GM23248 (cell line): ENCODE measurements around the gene KEAP1. TPM values are rescaled to one million over a fixed set of nuclear protein-coding genes. Genes with fewer than 3 reads are reported as not detected.
A peak's percentile ranks its signal among the peaks of the same experiment; 100 is the strongest.
"Not testable (repeated sequence)": the region's sequence is repeated elsewhere in the genome, so short reads cannot be mapped to it uniquely, and the experiment has no call there.

Experiments used
- DNase-seq: peaks from one replicate; pipeline ENCODE4 v3.0.0-alpha.2; 2015
- H2AFZ ChIP-seq: fragments of 200-600 bp; sonication (generic); 2 replicates; pipeline ENCODE4 v1.6.1; 2016; ENCODE audit warnings: antibody characterized with exemption
- H3F3A ChIP-seq: fragments of 200-600 bp; sonication (generic); 2 replicates; pipeline ENCODE4 v1.6.1; 2016; ENCODE audit warnings: mild to moderate bottlenecking, antibody characterized with exemption, mixed run types; ENCODE audit not compliant: insufficient read depth
- H3K27ac ChIP-seq: fragments of 200-600 bp; sonication (generic); 2 replicates; pipeline ENCODE4 v1.5.1; 2016; ENCODE audit warnings: mild to moderate bottlenecking
- H3K27me3 ChIP-seq: fragments of 200-600 bp; sonication (generic); replicated peaks from 2 replicates; pipeline ENCODE4 v1.6.1; 2016; ENCODE audit warnings: mild to moderate bottlenecking; ENCODE audit not compliant: insufficient read depth
- H3K36me3 ChIP-seq: fragments of 200-600 bp; sonication (generic); 2 replicates; pipeline ENCODE4 v1.6.1; 2016; ENCODE audit warnings: low read depth, mild to moderate bottlenecking
- H3K4me1 ChIP-seq: fragments of 200-600 bp; sonication (generic); 2 replicates; pipeline ENCODE4 v1.6.1; 2016; ENCODE audit warnings: mild to moderate bottlenecking; ENCODE audit not compliant: insufficient read depth
- H3K4me2 ChIP-seq: fragments of 200-600 bp; sonication (generic); one replicate; pipeline ENCODE4 v1.6.1; 2016; ENCODE audit warnings: mild to moderate bottlenecking; ENCODE audit not compliant: unreplicated experiment
- H3K4me3 ChIP-seq: fragments of 200-600 bp; sonication (generic); 2 replicates; pipeline ENCODE4 v1.5.1; 2016; ENCODE audit warnings: mild to moderate bottlenecking
- H3K79me2 ChIP-seq: fragments of 200-600 bp; sonication (generic); 2 replicates; pipeline ENCODE4 v1.6.1; 2016; ENCODE audit warnings: mild to moderate bottlenecking; ENCODE audit not compliant: insufficient read depth
- H3K9ac ChIP-seq: fragments of 200-600 bp; sonication (generic); 2 replicates; pipeline ENCODE4 v1.6.1; 2016; ENCODE audit warnings: mild to moderate bottlenecking
- H3K9me2 ChIP-seq: fragments of 200-600 bp; sonication (generic); 2 replicates; pipeline ENCODE4 v1.6.1; 2016; ENCODE audit warnings: mixed run types, mild to moderate bottlenecking, moderate library complexity; ENCODE audit not compliant: insufficient read depth
- H3K9me3 ChIP-seq: fragments of 200-600 bp; sonication (generic); one replicate; pipeline ENCODE4 v1.6.1; 2017; ENCODE audit warnings: low read depth
- H4K20me1 ChIP-seq: fragments of 200-600 bp; sonication (generic); 2 replicates; pipeline ENCODE4 v1.6.0; 2016; ENCODE audit not compliant: insufficient read depth
- EZH2 ChIP-seq: fragments of 200-600 bp; sonication (generic); IDR thresholded peaks from 2 replicates; pipeline ENCODE4 v1.6.1; 2018; ENCODE audit warnings: antibody characterized with exemption, mild to moderate bottlenecking; ENCODE audit not compliant: insufficient read depth, poor library complexity, severe bottlenecking
- EZH2phosphoT487 ChIP-seq: fragments of 200-600 bp; sonication (generic); IDR thresholded peaks from 2 replicates; pipeline ENCODE4 v1.6.1; 2018; ENCODE audit warnings: antibody characterized with exemption, moderate library complexity, mild to moderate bottlenecking, low read depth; ENCODE audit not compliant: insufficient read depth
- WGBS, 2 experiments: methylation state at CpG; one replicate each; pipeline ENCODE4 v1.1.6; 2015 to 2017; ENCODE audit warnings: low lambda C conversion rate in 2 of 2, low coverage in 1 of 2; ENCODE audit errors: missing lambda C conversion rate in 2 of 2; 5-methylcytosine and 5-hydroxymethylcytosine counted together
- in situ Hi-C: fragments of 300-500 bp; cut with MboI; formaldehyde crosslinking; loops from 2 replicates; pipeline ENCODE4 v1.15.0; 2020
- polyA plus RNA-seq: library from polyadenylated mRNA; unstranded; fragments of >200 nt; fragmentation: Nextera tagmentation; extraction: Ambion mirVana; gene quantifications from 2 replicates; pipeline ENCODE4 v1.2.1, GENCODE V29; 2016
- total RNA-seq: library from RNA; depleted of rRNA; stranded (reverse); fragments of >200 nt; shearing (Covaris generic); gene quantifications from 2 replicates; pipeline ENCODE4 v1.2.3, GENCODE V29; 2014; rRNA removed

KEAP1 gene
- 93.2 and 99.5 TPM in 2 replicates for total RNA-seq
- 74.4 and 81.5 TPM in 2 replicates for polyA plus RNA-seq

DNA sequence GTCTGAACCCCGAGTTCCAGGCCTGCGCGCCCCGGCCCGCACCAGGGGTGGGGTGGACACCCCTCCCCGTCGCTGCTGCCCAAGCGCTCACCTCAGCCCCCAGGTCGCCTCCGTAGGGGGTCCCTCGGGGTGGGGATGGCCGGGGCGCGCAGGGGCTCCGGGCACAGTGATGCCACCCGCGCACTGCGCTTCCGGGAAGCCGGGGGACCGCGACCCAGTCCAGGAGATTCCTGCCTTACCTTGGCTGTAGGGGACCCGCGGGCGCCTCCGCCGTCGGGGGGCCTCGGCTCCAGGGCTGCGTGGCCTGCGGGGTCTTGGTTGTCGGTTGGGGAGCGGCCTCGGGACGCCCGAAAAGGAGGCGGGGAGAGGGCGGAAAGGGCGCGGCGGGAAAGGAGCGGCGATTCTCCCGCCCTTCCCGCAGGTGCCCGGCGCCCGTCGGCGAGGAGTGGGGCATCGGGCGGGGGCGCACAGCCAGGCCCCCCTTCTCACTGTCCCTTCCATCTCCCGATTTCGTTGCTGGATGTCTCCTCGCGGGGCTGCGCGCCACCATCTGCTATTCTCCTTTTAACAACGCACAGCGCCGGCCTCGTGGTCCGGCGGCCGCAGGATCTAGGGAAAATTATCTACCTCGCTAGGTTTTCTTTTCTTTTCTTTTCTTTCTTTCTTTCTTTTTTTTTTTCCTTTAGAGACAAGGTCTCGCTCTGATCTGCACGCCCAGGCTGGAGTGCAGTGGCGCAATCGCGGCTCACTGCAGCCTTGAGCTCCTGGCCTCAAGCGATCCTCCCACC, at the start of gene KEAP1:
TSS of gene KEAP1 (minus strand) at position 355 of the 788 bp plus-strand sequence. CDS start 3,323 bp downstream, outside the sequence.
- 8 to 9% methylated on average over 38 to 47 of the region's 73 CpGs for WGBS, 2 experiments

DNA sequence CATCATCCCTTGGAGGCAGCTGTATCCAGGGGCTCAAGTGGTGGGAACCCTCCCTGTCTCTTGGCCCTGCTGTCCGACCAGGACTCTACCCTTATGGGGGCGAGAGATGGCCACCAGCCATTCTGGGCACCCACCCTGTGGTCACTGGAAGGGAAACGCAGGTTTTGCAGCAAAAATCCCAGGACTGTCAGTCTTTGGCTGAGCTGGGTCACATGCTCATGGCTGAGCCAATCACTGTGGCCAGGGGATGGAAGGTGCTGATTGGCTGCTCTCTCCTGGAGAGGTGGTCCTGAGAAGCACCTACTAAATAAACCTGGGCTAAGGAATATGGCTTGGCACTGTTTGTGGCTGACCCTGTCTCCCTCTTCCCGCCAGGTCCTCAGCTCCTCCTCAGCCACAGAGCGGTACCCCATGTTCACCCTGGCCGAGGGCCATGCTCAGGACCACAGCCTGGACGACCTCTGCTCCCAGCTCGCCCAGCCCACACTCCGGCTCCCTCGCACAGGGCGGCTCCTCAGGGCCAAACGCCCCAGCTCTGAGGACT, 49.4 kb upstream of the KEAP1 start:
- no peaks in the 10 kb centered on the region for H3K27me3 ChIP-seq
- H3K4me1 ChIP-seq, result no peaks in the 10 kb centered on the region
- no peak overlapping the region for H3K4me2 ChIP-seq
- H2AFZ ChIP-seq, result no peak overlapping the region
- TF ChIP-seq EZH2phosphoT487, result no peak
- no peak overlapping the region for H3K27ac ChIP-seq
- in situ Hi-C loops, result no loop called here
- H3K9ac ChIP-seq, result no peak overlapping the region
- no peaks in the 10 kb centered on the region for H3F3A ChIP-seq
- no peak overlapping the region for H3K4me3 ChIP-seq
- no peaks in the 10 kb centered on the region for H3K79me2 ChIP-seq
- no peaks in the 10 kb centered on the region for H3K9me3 ChIP-seq
- WGBS, 2 experiments, result 84 to 86% methylated on average over 12 of the region's 12 CpGs
- peaks cover 13% of the 10 kb centered on the region; the same call in 1 of the 2 replicates for H3K36me3 ChIP-seq
- H4K20me1 ChIP-seq, result no peaks in the 10 kb centered on the region
- DNase-seq, result peak; percentile 36
- H3K9me2 ChIP-seq, result no peaks in the 10 kb centered on the region

More for the DNA sequence above, at the start of gene KEAP1:
- no peaks in the 10 kb centered on the region for H3K9me3 ChIP-seq
- H3K4me2 ChIP-seq, result peak within 1 kb of the TSS; percentile 96
- in situ Hi-C loops, result no loop called here
- peak; percentile 57 for DNase-seq
- H2AFZ ChIP-seq, result peak within 1 kb of the TSS; percentile 86
- H3K9ac ChIP-seq, result peak within 1 kb of the TSS; percentile 92
- peaks cover 41% of the 10 kb centered on the region for H3K79me2 ChIP-seq
- no peaks in the 10 kb centered on the region for H3F3A ChIP-seq
- no peaks in the 10 kb centered on the region for H3K27me3 ChIP-seq
- TF ChIP-seq EZH2phosphoT487 (no peak), EZH2 (no peak)
- no peaks in the 10 kb centered on the region for H3K4me1 ChIP-seq
- no peaks in the 10 kb centered on the region for H3K9me2 ChIP-seq
- 0 out of 2 replicates have a peak, but pooled peaks cover 5% of the 10 kb centered on the region for H3K36me3 ChIP-seq
- H3K4me3 ChIP-seq, result peak within 1 kb of the TSS; percentile 76
- H4K20me1 ChIP-seq, result no peaks in the 10 kb centered on the region
- H3K27ac ChIP-seq, result peak within 1 kb of the TSS; percentile 68

DNA sequence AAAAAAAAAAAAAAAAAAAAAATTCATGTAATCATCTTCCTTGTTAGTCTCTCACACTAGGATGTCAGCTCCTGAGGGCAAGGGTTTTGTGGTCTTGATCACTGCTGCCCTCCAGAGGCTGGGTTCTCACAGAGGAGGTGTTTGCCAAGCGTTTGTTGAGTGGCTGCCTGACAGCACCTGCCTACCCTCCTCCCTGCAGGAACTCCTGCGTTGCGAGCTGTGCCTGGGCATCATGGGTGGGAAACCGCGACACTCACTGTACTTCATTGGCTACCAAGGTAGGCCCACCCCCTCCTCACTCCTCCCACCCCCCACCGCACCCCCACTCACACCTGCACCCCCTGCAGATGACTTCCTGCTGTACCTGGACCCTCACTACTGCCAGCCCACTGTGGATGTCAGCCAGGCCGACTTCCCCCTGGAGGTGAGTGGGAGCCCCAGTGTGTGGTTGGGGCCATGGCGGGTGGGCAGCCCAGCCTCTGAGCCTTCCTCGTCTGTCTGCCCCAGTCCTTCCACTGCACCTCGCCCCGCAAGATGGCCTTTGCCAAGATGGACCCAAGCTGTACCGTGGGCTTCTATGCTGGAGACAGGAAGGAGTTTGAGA, 48.6 kb upstream of the KEAP1 start:
- in situ Hi-C loops, result no loop called here

DNA sequence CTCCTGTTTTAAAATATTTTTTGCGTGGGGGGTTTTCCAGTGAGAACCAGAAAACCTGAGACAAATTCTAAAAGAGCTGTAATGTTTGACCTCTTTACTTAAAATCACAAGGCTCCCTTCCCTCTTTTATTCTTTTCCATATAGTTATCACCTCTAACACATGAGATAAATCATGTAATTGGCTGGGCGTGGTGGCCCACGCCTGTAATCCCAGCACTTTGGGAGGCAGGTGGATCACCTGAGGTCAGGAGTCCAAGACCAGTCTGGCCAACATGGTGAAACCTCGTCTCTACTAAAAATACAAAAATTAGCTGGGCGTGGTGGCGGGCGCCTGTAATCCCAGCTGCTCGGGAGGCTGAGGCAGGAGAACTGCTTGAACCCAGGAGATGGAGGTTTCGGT, 47.9 kb upstream of the KEAP1 start:
- in situ Hi-C loops, H3K9me2 ChIP-seq, H3K9me3 ChIP-seq, H3K27me3 ChIP-seq, H3K4me2 ChIP-seq, H3K9ac ChIP-seq, H2AFZ ChIP-seq, H3K27ac ChIP-seq, DNase-seq, H3K79me2 ChIP-seq, H3K4me3 ChIP-seq, H3F3A ChIP-seq, H3K4me1 ChIP-seq, H4K20me1 ChIP-seq: not testable (repeated sequence)
- WGBS, 2 experiments, result 94 to 95% methylated on average over 9 of the region's 9 CpGs
- H3K36me3 ChIP-seq, result peaks cover 13% of the 10 kb centered on the region; the same call in 1 of the 2 replicates

More for the DNA sequence above, 48.6 kb upstream of the KEAP1 start:
- no peaks in the 10 kb centered on the region for H3K4me1 ChIP-seq
- H3K9me2 ChIP-seq, result no peaks in the 10 kb centered on the region
- WGBS, 2 experiments, result 84 to 90% methylated on average over 9 to 12 of the region's 12 CpGs
- H3K4me3 ChIP-seq, result no peak overlapping the region
- no peaks in the 10 kb centered on the region for H3F3A ChIP-seq
- TF ChIP-seq EZH2, result no peak
- TF ChIP-seq EZH2phosphoT487, result no peak
- no peaks in the 10 kb centered on the region for H3K9me3 ChIP-seq
- H3K79me2 ChIP-seq, result no peaks in the 10 kb centered on the region
- H3K9ac ChIP-seq, result no peak overlapping the region
- no peak overlapping the region for H3K4me2 ChIP-seq
- no peak overlapping the region for H3K27ac ChIP-seq
- H3K36me3 ChIP-seq, result peaks cover 13% of the 10 kb centered on the region; the same call in 1 of the 2 replicates
- H2AFZ ChIP-seq, result no peak overlapping the region
- no peaks in the 10 kb centered on the region for H3K27me3 ChIP-seq
- DNase-seq, result peak; percentile 55
- no peaks in the 10 kb centered on the region for H4K20me1 ChIP-seq
